HG03558 (cell line): ENCODE data around the gene PTPRE.
A peak's percentile ranks its signal among the peaks of the same experiment; 100 is the strongest.

ENCODE experiments used
- ATAC-seq: cut with Tn5 transposase; IDR thresholded peaks from one replicate; pipeline ENCODE4 v1.9.1; 2021; ENCODE audit warnings: moderate number of reproducible peaks; ENCODE audit not compliant: unreplicated experiment; ENCODE audit errors: extremely low read depth

Gene PTPRE

DNA sequence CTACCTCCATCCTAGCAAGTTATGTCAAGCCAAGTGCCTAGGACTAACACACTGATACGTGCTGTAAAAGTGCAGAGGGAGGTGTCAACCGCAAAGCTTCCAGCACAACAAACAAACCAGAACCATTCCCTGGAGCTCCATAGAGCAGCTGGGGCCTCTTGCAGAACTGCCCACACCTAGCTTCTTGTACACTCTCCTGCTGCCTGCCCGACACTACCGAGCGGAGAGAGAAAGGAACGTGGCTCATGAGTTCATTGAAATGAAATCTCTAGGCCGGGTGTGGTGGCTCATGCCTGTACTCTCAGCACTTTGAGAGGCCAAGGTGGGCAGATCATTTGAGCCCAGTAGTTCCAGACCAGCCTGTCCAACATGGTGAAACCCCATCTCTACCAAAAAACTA, 145.8 kb downstream of the PTPRE start:
- no peak for ATAC-seq

DNA sequence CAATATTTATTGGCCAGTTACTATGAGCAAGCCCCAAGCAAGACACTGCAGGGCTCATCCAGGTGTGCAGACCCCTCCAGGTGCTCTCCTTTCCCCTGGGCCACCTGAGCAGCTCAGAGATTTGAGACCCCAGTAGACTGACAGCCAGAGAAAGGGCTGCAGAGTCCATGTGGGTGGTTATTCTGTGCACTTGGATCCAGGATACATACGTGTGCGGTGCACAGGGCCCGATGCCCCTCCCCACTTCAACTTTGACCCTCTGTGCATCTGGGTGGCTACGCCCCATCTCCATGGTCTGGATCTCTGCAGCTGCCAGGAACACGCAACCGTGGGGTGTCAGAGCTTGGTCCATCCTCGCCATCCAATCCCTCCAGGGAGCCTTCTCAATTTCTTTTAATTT, 146.5 kb downstream of the PTPRE start:
- no peak for ATAC-seq

DNA sequence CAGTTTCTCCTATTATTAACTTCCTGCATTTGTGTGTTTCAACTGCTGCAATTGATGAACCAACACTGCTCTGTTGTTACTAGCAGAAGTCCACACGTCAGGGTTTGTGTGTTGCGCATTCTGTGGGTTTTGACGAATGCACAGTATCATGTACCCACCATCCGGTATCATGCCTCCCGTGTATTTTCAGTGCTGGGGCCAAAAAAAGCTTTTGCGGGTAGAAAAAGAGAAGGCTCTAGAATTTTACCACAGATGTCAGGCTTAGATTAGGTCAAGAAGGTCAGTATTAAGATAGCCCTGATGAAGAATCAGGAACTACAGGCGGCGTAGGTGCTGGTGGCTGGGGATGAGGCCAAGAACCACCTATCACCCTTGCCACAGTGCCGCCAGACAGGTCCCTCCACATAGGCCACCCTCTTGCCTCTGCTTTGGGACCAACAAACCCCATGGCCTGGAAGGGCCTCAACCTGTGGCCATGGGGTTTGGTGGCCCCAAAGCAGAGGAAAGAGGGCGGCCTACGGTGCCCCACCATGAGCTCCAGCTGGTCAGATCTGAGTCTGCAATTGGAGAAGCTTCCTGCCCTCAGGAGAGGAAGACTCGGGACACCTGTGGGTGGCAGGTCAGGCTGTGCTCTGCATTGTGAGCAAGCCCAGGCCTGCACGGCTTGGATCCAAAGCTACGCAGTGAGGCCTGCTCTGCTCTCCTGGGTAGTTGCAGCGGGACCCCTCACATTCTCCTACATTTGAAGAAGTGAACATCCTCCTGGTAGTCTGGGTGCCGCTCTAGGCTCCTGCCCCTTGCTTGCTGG, 147.5 kb downstream of the PTPRE start:
- ATAC-seq = no peak

DNA sequence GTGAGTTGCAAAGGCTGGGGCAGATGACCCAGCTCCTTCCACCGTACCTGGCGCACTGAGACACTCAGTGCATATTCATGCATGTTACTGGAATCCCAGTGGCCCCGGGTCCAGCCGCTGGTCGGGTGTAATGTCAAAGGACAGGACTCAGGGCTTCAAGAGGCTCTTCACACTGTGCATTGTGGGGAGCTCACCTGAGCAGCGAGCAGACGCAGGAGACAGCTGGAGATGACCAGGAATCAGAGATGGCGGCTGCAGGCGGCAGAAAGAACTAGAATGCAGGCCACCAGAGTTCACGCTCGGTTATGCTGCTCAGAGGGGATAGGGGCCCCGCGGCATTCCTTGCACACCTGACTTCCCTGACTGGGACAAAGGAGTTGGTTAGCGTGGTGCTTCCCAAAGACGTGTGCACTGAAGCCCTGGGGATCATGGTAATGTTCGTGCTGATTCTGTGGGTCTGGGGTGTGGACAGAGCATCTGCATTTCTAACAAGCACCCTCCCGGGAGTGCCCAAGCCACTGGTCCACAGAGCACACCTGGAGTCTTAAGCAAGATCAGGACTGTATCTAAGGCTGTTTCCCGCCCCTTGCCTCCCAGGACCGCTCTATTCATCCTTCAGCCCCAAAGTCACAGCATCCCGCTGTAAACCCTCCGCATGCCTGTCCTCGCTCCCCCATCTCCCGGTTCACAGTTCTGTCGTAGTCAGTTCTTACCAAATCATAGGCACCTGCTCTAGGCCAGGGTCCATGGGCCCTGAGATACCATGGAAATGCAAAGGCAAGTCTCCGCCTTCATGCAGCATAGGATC, 148.4 kb downstream of the PTPRE start:
- ATAC-seq = no peak

DNA sequence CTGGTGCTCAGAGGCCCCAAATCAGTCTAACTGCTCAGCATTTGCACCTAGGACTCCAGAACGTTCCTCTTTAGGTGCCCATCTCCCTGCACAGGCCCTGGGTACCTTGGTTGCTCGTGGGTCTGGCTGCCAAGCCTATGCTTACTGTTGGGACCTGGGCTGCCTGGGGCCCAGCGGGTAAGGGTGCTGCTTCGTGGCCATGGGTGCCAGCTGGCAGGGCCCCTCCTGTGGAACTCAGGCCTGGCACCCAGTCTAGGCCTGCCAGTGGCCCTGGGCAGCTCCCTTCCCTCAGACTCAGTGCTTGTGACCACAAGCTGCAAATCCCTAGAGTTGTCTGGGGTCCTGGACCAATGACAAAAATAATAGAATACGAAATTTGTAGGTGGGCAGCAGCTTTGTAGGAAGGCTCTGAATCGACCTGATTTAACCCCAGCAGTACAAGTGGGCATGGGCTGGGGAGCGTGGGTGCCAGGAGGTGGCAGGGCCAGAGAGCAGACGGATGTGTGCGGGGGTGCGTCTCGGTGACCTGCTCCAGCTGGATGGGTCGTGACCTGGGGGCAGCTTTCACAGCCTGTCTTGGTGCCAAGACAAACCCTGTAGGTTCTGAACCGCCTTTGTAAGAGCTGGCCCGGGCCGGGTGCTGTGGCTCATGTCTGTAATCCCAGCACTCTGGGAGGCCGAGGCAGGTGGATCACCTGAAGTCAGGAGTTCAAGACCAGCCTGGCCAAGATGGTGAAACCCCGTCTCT, 149.6 kb downstream of the PTPRE start:
- ATAC-seq = no peak

DNA sequence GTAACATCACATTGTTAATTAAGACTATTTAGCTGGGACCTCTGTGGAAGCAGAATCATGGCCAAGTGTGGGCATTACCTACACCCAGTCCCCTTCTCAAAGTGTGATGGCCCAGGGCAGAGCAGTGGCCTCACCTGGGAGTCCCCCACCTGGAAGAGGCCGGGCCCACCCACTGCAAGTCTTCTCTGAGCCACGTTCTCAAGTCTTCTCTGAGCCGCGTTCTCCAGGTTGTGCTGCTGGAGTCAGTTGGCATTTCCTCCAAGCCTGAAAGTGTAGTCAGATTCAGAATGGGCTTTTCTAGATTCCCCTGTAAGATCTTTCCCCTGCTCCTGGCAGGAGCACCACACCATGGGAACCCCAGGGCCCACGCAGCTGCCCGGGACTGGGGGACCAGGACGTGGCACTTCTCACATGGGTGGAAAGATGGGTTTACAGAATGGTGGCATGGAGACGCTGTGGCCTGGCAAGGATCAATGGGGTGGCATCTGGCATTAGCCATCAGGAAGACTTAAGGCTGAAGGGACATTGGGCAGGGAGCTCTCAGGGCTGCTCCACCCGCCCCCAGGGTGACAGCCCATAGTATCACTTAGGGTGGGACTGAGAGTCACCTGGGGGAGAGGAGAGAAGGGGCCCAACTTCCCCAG, 151.3 kb downstream of the PTPRE start:
- ATAC-seq = no peak

DNA sequence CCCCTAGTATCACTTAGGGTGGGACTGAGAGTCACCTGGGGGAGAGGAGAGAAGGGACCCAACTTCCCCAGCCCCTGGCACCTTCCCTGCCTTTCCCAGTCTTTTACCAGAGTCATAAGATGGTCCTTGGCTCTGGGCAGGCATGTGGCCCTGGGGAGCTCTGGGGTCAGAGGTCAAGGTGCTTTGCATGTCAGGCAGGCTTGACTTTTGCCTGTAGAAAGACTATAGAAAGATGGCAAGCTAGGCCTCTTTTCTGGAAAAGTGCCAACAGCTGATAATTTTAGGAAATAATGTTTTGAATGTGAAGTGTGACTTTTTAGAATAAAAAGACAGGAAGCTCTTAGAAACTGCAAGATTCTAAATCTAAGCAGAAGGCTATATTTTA, 151.8 kb downstream of the PTPRE start:
- no peak for ATAC-seq

DNA sequence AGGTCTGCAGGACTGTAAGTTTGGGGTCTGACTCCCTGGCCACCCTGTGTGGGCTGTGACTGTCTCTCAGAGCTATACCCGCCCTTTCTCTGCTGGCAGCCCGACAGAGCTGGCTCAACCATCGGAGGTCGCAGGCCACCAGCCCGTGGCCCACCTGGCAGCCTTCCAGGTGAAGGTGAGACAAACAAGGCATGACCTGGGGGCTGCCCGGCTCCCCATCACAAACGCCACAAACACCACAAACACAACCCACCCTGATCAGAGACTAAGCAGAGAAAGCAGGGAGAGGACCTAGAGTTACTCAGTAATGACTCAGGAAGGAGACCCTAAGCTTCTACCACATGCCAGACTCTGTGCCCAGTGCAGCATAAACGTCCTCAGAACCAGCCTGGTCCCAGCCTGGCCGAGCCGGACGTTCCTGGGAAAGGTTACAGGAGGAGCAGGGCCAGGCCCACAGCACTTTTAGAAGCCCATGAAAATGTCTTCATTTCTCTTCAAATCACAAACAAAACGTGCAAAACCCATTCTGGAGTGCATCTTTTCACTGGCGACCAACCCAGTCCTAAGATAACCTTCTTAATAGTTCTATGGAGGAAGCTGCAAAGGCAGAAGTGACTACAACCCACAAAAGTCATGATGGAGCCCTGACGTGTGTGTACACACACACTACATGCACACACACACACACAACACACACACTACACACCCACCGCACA, 152.5 kb downstream of the PTPRE start:
- ATAC-seq = no peak

DNA sequence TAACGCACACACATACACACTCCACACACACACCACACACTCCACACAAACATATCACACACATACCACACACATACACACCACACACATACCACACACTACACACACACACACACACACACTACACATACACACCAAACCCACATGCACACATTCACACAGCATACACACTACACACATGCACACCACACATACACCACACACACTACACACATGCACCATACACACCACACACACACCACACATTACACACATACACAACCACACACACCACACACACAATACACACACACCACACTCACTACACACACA, 153.0 kb downstream of the PTPRE start:
- ATAC-seq = no peak

DNA sequence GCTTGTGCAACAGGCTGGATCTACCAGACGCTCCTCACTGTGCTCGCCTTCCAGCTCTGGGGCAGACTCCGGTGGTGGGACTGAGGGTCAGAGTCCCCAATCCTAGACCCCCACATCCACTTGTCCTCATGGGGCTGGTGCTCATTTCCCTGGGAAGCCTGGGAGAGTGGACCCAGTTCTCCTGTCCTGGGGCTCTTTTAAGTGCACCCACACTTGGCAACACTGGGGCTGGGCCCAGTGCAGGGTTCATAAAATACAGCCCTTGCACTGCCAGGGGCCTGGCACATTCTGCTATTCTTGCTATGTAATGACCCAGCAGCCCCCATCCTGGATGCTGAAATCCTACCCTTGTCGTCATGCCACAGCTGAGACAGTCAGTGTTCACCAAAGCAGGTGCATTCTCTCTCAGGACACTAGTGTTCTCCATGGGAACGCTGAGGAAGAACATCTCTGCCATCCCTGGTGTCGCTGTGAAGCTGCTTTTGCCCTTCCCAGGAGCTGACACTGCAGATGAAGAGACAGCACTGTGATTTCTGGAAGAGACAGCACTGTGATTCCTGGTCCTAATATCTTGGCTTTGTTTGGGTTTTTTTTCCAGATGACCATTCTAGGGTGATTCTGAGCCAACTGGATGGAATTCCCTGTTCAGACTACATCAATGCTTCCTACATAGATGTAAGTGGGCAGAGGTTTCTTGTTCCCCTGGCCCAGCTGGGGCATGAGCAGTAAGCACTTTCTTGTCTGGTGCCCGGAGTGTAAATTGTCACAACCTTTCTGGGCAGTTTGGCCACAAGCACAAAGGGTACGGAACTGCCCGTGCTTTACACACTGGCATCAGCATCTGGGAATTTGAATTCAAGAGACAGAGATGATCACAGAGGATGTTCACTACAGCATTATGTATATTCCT, 153.7 kb downstream of the PTPRE start:
- ATAC-seq = no peak

DNA sequence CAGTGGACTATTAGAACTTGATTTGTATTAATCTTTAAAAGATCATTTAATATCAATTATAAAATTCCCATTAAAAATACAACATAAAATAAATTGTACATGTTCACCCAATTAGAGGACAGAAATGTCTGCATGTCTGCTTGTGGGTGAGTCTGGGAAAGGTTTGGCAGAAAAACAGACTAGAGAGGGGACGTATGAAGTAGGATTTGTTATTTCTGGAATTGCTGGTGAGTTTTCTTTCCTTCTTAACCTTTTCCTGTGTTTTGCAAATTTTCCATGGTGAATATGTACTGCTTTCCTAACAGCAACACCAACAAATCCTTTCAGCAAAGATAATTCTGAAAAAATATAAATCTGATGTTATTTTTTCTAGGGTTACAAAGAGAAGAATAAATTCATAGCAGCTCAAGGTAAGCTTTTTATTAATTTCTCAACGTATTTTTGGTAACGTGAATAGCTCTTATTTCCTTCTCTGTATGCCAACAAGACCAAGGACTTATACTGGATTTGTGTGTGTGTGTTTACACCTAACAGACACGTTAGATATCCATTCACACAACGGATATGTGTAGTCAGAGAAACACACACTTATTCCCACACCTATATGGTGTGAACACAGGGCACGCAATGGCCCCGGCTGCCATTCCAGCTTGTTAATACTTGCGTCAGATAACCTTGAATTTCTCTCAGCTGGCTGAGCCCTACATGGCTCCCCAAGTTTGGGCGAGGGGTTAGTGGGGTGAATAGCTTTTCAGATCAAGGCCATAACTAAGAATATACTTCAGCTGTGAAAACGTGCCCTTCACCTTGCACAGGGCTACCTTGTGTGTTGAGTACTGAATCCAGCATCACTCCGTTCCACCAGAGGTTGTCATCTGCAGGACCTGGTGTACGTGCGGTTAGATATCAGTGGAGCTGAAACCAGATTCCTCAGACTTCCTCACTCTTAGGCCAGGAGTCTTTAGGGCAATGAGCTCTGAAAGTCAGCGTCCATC, 154.7 kb downstream of the PTPRE start:
- ATAC-seq = no peak

DNA sequence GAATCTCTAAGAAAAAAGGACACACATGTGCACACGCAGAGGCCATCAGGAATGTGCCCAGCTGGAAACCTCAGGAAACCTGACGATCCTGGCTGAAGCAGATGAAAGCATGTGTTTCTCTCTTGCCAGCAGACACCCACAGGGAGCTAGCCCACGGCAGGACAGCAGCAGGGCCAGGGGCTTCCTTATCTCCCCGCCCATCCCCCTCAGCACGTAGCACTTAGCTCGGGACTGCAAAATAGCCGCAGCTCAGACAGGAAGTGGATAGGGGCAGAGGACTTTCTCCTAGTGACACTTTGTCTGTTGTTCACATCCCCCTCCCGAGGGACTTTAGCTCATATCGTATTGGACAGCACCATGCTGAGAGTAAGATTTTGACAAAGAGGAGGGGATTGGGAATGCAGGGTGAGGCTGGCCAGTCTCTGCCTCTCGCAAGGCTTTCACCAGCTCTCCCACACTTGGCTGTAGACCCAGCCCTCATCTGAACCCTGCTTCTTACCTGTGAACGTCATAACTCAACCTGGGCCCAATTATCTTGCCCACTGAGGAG, 155.5 kb downstream of the PTPRE start:
- no peak for ATAC-seq

DNA sequence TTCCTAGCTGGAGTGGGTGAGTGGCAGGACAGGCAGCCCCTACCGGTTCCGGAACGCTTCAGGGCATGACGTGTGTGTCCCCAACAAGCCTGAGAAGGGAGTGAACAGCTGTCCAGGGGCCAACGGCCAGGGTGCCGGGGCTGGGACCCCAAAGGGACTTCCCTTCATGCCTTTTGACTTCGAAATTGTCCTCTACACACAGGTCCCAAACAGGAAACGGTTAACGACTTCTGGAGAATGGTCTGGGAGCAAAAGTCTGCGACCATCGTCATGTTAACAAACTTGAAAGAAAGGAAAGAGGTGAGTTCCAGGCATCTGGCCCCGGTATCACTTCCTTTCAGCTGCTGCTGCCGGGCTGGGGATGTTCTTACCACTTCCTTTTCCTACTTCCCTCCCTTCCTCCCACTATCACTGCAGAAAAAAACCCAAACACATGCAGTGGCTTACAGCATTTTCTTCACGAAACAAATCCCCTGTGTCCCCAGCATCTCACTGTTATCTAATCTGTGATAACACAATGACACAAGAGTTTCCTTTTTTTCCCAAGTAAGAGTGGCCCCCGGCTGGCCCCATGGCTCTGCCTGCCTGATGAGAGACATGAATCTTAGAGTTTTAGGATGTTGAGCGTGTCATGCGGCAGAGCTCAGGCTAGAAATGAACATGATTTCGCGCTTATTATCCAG, 156.1 kb downstream of the PTPRE start:
- peak; percentile 26 for ATAC-seq

DNA sequence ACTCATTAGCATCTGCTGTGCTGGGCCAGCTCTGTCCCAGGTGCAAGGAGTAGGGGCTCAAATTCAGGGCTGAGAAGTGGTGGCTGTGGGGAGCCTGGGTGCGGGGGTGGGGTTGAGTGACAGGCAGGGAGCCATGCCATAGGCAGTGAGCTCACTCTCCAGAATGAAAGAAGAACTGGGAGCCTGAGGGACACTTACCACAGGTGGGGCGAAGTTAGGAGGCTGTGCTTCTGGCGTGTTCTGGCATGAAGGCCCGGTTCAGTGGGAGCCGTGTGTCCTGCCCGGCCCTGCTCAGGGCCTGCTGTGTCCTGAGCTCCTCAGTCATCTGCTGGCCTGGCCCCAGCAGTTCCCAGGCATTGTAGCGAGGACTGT, 156.8 kb downstream of the PTPRE start:
- no peak for ATAC-seq

DNA sequence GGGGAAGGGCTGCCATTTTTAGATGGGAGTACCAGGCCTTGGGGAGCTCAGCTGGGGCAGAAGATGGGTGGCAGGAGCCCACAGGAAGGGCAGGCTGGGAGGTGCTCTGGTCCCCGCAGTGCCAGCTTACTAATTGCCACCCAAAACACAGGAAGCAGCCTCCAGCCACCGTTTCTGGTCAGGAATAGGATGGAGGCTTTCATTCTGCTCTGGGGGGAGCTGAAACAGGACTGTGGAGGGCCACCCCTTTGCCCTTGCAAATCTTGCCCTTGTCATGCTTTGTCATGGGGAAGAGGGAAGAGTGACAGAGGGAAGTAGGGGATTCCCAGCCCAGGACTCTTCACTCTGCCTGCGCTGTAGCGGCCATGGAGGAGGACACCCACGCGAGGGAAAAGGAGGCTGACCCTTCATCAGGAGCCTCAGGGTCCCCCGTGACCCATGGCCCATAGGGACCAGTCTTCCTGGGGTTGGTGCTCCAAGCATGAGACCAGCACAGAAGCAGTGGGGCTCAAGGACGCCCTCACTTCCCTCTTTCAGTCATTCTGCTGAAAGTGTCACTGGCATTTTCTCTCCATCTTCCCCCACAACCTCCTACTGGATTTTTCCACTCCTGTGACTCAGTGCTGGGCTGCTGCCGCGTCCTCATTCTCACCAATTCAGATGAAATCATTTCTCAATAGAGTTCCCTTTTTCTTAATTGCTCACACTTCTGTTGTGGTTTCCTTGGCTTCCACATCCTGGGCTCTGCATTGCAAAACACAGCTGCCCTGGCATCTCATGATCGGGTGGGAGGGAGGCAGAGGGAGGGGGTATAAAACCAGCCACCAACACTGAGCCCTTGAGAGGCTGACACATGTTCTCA, 157.4 kb downstream of the PTPRE start:
- peak; percentile 37 for ATAC-seq

DNA sequence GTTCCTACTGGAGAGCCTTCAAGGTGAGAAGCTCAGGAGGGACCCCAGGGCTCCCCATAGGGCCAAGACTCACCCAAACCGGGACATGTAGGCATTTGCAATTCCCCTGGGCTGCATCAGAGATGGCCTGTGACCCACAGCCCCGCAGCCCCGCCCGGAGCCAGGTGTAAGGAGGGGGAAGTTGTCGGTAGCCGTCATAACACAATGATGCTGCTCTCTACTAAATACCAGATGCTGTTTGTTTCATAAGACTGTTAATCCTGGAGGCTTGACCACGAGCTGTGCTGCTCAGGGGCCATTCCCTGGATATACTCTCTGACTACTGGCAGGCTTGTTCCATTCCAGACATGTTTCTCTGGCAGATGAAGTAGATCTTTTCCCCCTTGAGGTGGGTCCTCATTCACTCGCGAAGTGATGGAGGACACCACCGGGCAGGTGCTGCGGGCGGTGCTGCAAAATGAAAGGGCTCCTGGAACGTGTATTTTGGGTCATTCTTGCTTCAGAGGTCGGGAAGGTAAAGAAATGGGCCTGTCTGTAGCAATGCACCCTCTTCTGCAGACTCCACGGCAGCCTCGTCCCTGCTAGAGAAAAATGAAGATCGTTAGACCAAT, 158.2 kb downstream of the PTPRE start:
- ATAC-seq = no peak
